HG02759 (cell line): ENCODE results near the gene YBX2.
"Not testable (repeated sequence)": the region's sequence is repeated elsewhere in the genome, so short reads cannot be mapped to it uniquely, and the experiment has no call there.

ENCODE experiments used
- ATAC-seq: cut with Tn5 transposase; IDR thresholded peaks from one replicate; pipeline ENCODE4 v1.9.1; 2021; ENCODE audit warnings: mild to moderate bottlenecking, moderate library complexity; ENCODE audit not compliant: unreplicated experiment

YBX2 gene

GRCh38 chr17:7249830-7250229 is 44.6 kb downstream of the YBX2 start:
- no peak for ATAC-seq

- ATAC-seq: no peak
Observed at GRCh38 chr17:7249214-7249613, 45.2 kb downstream of the YBX2 start.

- no peak for ATAC-seq
Observed at GRCh38 chr17:7248796-7249195, 45.6 kb downstream of the YBX2 start.

- ATAC-seq: no peak
Observed at GRCh38 chr17:7246779-7247178, 47.7 kb downstream of the YBX2 start.

DNA sequence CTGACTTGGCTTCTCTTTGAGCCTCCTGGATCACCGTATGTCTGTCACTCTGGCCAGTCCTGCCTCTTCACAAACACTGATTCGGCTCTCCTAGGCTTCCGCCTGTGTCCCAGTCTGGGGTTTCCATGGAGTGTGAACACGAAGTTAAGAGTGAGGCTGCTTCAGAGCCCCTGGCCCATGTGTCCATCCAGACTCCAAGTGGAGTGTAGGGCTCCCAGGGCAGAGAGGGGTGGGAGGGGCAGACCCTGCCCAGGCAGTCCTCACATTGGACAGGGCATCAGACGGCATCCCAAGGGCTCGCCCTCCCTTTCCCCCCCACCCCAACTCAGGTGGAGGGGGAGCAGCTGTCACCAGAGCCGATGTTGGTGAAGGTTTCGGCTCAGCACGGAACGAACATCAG is 50.6 kb downstream of the YBX2 start:
- ATAC-seq: not testable (repeated sequence)

DNA sequence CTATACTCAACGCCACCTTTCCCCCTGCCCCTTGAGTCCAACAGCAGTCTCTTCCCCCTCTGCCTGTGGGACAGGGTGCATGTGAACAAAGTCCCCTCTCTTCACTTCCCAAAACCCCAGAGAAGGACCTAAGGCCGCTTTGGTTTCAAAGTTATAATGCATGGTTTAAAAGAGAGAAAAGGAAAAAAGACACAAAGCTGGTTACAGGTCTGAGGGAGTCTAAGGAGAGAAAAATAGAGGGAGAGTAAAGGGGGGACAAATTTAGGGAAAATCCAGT is 51.0 kb downstream of the YBX2 start:
- ATAC-seq: no peak

GRCh38 chr17:7242717-7243452 is 51.6 kb downstream of the YBX2 start:
- ATAC-seq: peak; percentile 46

DNA sequence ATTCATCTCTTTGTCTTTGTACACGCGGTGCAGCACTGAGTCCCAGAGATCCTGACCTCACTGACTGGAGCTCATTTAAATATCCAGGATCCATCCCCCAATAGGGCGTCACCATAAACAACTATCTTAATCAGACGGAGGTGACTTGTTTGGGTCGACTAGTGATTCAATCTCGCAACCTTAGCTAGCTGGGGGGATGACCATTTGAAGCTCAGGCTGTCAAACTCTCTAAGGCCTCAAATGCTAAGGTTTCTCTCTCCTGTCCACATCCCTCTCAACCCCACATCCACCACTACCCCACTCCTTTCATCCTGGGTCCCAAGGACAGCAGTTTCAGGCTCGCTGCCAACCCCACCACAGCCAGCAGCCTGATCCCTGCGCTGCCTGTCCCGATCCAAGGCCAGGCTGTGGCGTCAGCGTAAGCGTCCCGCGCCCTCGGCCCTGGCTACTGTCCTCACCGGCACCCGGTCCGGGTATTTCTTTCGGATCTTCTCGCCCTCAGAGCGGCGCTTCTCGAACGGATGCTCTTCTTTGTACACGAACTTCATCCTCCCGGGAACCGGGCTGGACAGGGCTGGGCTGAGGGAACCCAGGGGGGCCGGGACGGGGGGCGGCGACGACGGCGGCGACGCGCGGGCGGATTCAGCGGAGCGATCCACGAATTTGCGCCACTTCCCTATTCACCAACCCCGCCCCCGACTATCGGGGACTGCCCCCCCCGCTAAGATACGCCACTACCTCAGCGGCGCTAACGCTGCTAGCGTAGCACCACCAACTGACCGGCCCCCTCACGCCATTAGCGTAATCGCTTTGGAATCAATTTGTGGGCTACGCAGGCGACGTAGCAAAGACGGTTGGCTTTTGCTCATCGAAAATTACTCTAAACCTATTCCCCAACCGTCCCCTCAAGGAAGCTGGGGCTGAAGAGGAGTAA is 52.4 kb downstream of the YBX2 start, which contains the start of gene GABARAP:
Gene GABARAP, minus strand, starts transcription at position 667 of the 934 bp plus-strand sequence. Its CDS starts 119 bp downstream, at position 548.
- peak; percentile 35 for ATAC-seq

GRCh38 chr17:7241090-7241733 is 53.2 kb downstream of the YBX2 start:
- no peak for ATAC-seq

DNA sequence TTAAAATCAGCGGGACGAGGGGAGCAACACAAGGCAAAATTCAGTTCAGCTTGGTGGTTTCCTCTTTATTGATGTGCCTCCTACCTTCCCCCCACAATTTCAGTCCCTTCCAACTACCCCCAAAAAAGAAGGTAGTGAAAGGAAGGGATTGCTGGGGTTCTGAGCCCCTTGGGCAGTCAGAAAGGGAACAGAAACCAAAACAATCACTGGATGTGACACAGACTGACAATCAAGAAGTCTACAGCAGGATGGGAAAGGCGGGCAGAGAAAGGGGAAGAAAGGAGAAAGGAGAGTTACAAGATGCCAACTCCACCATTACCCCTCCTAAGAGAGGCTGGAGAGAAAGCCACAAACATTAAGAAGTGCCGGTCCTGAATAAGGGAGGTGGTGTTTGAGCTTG is 54.1 kb downstream of the YBX2 start:
- ATAC-seq: no peak

GRCh38 chr17:7239091-7240027 is 55.1 kb downstream of the YBX2 start, which contains the start of gene PHF23:
Gene PHF23 (minus strand): TSS chr17:7239457. CDS start chr17:7239279, 178 bp downstream.
- ATAC-seq: peak; percentile 52

DNA sequence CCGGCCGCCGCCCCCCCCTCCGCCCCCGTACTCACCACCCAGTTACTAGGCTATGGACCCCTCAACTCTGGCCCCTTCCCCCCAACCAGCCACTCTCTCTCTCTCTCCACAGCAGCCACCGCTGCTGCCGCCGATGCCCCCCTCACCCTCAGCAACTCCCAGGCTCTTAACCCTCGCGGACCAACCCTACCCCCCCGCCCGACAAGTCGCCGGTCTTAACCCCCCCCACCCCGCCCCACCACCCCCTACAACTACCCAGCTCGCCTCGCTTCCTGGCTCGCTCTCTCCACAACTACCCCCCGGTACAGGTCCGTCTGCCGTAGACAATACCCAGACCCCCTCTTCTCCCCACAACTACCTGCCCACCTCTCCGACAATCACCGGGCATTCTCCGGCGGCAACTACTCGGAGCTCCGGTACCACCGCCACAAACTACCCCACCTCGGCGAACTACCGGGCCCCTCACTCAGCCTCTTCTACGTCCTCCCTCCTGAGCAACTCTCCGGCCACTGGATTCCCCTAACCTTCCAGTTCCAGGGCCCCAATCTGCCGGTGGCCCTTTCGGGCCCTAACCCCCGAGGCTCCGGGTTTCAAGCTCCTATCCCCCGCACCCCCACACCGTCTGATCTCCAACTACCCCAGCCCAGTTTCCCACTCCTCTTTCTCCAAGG is 55.9 kb downstream of the YBX2 start:
- no peak for ATAC-seq
